ENCODE measurements around the gene TMEM208.

DNA sequence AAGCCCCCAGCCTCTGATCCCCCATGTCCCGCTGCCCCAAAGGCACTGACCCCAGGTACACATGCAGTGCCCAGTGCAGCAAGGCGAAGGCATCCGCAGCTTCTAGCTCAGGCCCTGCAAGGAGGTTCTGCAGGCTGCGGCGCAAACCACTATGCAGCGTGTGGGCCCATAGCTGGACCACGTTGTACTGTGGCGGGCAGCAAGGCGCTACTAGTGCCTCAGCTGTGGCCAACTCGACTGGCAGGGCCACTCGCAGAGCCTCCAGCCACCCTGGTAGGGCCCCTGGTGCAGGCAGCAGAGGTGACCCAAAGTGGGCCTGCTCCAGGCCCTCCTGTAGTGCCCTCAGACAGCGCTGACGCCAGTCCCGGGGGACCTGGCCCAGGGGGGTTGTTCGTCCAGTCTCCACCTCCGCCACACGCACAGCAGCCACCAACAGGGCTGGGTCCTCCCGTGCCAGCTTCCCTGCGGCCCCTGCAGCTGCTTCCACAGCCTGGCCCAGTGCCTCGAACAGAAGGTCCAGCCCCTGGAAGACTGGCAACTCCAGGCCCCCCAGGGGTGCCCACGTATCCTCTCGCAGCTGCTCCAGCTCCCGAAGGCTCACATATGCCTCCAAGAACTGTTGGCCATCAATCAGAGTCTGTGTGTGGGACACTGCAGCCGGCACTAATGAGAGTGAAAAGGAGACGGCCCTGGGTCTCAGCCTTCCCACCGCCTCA is 39.6 kb upstream of the TMEM208 start:
- no peak for TF ChIP-seq POLR2AphosphoS5 (IDR thresholded peaks at IDR 0.05)
- TF ChIP-seq, protein P1, sequence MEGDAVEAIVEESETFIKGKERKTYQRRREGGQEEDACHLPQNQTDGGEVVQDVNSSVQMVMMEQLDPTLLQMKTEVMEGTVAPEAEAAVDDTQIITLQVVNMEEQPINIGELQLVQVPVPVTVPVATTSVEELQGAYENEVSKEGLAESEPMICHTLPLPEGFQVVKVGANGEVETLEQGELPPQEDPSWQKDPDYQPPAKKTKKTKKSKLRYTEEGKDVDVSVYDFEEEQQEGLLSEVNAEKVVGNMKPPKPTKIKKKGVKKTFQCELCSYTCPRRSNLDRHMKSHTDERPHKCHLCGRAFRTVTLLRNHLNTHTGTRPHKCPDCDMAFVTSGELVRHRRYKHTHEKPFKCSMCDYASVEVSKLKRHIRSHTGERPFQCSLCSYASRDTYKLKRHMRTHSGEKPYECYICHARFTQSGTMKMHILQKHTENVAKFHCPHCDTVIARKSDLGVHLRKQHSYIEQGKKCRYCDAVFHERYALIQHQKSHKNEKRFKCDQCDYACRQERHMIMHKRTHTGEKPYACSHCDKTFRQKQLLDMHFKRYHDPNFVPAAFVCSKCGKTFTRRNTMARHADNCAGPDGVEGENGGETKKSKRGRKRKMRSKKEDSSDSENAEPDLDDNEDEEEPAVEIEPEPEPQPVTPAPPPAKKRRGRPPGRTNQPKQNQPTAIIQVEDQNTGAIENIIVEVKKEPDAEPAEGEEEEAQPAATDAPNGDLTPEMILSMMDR (IDR thresholded peaks at IDR 0.05) = no peak
